Liver (tissue), 3 donors: ENCODE measurements around the gene PRR5L.
A peak's percentile ranks its signal among the peaks of the same experiment; 100 is the strongest.

Source experiments
- CTCF ChIP-seq: fragments of 150-350 bp; IDR thresholded peaks from 2 replicates; pipeline ENCODE4 v1.5.1; 2017; ENCODE audit warnings: improper control_type of control experiment, low read depth, low read length; ENCODE audit not compliant: missing input control
- EGR1 ChIP-seq, 2 donors: IDR thresholded peaks; 2 replicates each; pipeline ENCODE4 v1.6.1; 2016 to 2018; ENCODE audit warnings: antibody characterized with exemption in 2 of 2, low read depth in 2 of 2
- GABPA ChIP-seq, 2 donors: IDR thresholded peaks in 1 of 2; conservative IDR thresholded peaks in 1 of 2; 2 replicates each; pipeline ENCODE4 v1.6.1; 2016; ENCODE audit warnings: antibody characterized with exemption in 2 of 2, mild to moderate bottlenecking in 1 of 2, moderate library complexity in 1 of 2
- HNF4A ChIP-seq, 2 donors: conservative IDR thresholded peaks; 2 replicates each; pipeline ENCODE4 v1.6.1; 2016; ENCODE audit warnings: antibody characterized with exemption in 2 of 2, mild to moderate bottlenecking in 2 of 2
- MAX ChIP-seq: IDR thresholded peaks from 2 replicates; pipeline ENCODE4 v1.6.1; 2016; ENCODE audit warnings: antibody characterized with exemption
- RAD21 ChIP-seq, 2 donors: IDR thresholded peaks; 2 replicates each; pipeline ENCODE4 v1.6.1; 2016; ENCODE audit warnings: antibody characterized with exemption in 2 of 2, mild to moderate bottlenecking in 2 of 2
- YY1 ChIP-seq: IDR thresholded peaks from 2 replicates; pipeline ENCODE4 v1.6.1; 2016; ENCODE audit warnings: antibody characterized with exemption, mild to moderate bottlenecking
- ZBTB33 ChIP-seq: IDR thresholded peaks from 2 replicates; pipeline ENCODE4 v1.6.1; 2016; ENCODE audit warnings: antibody characterized with exemption
- TF ChIP-seq, protein P1 (sequence below): IDR thresholded peaks from 2 replicates; pipeline ENCODE4 v1.6.1; 2016; ENCODE audit warnings: antibody characterized with exemption, mild to moderate bottlenecking
- donor health status: healthy.
- donor health status: healthy.

GRCh38 chr11:36247493-36247892 is 48.6 kb upstream of the PRR5L start:
- TF ChIP-seq EGR1 (IDR thresholded peaks at IDR 0.05; ENCODE audit: low read depth in 2 of 2) (no peak), CTCF (no peak), YY1 (no peak), GABPA (IDR thresholded peaks at IDR 0.05 in 1 of 2, conservative IDR thresholded peaks at IDR 0.05 in 1 of 2) (no peak), ZBTB33 (no peak), RAD21 (IDR thresholded peaks at IDR 0.05) (no peak), MAX (no peak), HNF4A (conservative IDR thresholded peaks at IDR 0.05) (peak in 1 of 2 donors; percentile 34)
- TF ChIP-seq, protein P1, sequence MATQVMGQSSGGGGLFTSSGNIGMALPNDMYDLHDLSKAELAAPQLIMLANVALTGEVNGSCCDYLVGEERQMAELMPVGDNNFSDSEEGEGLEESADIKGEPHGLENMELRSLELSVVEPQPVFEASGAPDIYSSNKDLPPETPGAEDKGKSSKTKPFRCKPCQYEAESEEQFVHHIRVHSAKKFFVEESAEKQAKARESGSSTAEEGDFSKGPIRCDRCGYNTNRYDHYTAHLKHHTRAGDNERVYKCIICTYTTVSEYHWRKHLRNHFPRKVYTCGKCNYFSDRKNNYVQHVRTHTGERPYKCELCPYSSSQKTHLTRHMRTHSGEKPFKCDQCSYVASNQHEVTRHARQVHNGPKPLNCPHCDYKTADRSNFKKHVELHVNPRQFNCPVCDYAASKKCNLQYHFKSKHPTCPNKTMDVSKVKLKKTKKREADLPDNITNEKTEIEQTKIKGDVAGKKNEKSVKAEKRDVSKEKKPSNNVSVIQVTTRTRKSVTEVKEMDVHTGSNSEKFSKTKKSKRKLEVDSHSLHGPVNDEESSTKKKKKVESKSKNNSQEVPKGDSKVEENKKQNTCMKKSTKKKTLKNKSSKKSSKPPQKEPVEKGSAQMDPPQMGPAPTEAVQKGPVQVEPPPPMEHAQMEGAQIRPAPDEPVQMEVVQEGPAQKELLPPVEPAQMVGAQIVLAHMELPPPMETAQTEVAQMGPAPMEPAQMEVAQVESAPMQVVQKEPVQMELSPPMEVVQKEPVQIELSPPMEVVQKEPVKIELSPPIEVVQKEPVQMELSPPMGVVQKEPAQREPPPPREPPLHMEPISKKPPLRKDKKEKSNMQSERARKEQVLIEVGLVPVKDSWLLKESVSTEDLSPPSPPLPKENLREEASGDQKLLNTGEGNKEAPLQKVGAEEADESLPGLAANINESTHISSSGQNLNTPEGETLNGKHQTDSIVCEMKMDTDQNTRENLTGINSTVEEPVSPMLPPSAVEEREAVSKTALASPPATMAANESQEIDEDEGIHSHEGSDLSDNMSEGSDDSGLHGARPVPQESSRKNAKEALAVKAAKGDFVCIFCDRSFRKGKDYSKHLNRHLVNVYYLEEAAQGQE: no peak
